Measurements from ENCODE around the gene RBM14. TPM values are rescaled to one million over a fixed set of nuclear protein-coding genes. Genes with fewer than 3 reads are reported as not detected.

The RBM14 gene
- polyA plus RNA-seq, 1 experiment = 21.4 TPM

- ChIA-PET CTCF (no interaction called here), POLR2A (no interaction called here)
- peaks cover 3% of the 10 kb centered on the region; the same call in 1 of the 2 replicates for H3K9me3 ChIP-seq (ENCODE audit: control insufficient read depth, insufficient read depth, low read length)
- no peak for DNase-seq (ENCODE audit: low read depth, low spot score)
- H3K27ac ChIP-seq (ENCODE audit: low read depth, low read length) = no peak overlapping the region
- H3K27me3 ChIP-seq (ENCODE audit: control insufficient read depth, insufficient read depth, low read length) = no peaks in the 10 kb centered on the region
- TF ChIP-seq, protein P1, sequence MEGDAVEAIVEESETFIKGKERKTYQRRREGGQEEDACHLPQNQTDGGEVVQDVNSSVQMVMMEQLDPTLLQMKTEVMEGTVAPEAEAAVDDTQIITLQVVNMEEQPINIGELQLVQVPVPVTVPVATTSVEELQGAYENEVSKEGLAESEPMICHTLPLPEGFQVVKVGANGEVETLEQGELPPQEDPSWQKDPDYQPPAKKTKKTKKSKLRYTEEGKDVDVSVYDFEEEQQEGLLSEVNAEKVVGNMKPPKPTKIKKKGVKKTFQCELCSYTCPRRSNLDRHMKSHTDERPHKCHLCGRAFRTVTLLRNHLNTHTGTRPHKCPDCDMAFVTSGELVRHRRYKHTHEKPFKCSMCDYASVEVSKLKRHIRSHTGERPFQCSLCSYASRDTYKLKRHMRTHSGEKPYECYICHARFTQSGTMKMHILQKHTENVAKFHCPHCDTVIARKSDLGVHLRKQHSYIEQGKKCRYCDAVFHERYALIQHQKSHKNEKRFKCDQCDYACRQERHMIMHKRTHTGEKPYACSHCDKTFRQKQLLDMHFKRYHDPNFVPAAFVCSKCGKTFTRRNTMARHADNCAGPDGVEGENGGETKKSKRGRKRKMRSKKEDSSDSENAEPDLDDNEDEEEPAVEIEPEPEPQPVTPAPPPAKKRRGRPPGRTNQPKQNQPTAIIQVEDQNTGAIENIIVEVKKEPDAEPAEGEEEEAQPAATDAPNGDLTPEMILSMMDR (IDR thresholded peaks at IDR 0.05; ENCODE audit: low read depth, low read length) = no peak
- peak overlapping the region; percentile 98 for H3K4me3 ChIP-seq (ENCODE audit: low read depth, low read length)
Measured at GRCh38 chr11:66641834-66642233, 25.4 kb downstream of the RBM14 start.

DNA sequence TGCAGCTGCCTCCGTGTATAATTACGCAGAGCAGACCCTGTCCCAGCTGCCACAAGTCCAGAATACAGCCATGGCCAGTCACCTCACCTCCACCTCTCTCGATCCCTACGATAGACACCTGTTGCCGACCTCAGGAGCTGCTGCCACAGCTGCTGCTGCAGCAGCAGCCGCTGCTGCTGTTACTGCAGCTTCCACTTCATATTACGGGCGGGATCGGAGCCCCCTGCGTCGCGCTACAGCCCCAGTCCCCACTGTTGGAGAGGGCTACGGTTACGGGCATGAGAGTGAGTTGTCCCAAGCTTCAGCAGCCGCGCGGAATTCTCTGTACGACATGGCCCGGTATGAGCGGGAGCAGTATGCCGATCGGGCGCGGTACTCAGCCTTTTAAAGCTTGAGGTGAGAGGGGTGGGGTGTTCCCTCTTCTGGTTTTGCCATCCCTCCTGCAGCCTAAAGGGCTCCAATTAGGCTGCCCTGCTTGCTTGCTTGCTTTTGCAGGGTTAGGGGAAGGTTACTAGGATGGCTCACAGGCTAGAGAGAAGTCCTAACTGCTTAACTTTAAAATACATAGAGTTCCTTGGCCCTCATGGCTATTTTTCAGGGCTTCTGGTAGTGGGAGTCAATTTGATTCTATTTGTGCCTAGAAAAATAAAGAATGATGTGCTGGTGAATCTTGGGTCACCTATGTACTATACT lies 27.5 kb downstream of the RBM14 start:
- Histone ChIP-seq H3K27ac (ENCODE audit: low read depth, low read length) (no peak overlapping the region), H3K4me3 (ENCODE audit: low read depth, low read length) (no peak overlapping the region), H3K9me3 (ENCODE audit: control insufficient read depth, insufficient read depth, low read length) (peaks cover 3% of the 10 kb centered on the region; the same call in 1 of the 2 replicates), H3K27me3 (ENCODE audit: control insufficient read depth, insufficient read depth, low read length) (no peaks in the 10 kb centered on the region)
- TF ChIP-seq, protein P1 (IDR thresholded peaks at IDR 0.05; ENCODE audit: low read depth, low read length) = no peak
- ChIA-PET CTCF (no interaction called here), POLR2A (no interaction called here)
- no peak for DNase-seq (ENCODE audit: low read depth, low spot score)

GRCh38 chr11:66646828-66647227 lies 30.4 kb downstream of the RBM14 start:
- POLR2A ChIA-PET = interaction anchor here (1.1 to 1.4 kb wide), 2 partner anchors 9 to 24 kb away, joined by 4 read pairs; partner anchors contain the start of gene RBM4

DNA sequence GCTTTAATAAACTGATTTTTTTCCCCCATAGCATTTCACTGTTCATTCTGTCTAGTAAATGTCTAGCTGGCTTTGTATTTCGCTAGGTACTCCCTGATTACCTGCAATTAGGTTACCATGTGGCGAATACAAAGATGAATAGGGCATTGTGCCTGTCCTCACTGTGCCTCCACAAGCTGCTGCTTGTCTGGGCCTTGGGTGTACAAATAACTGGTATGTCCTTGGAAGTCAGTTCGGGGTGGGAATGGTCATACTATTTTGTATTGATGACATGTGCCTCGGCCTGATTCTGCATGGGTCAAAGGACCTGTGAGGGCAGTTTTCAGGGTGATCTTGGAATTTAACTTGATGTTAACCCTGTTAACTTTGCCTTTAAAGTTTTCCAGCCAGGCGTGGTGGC lies 33.5 kb downstream of the RBM14 start:
- TF ChIP-seq, protein P1 (IDR thresholded peaks at IDR 0.05; ENCODE audit: low read depth, low read length) = no peak
- no peak overlapping the region for H3K4me3 ChIP-seq (ENCODE audit: low read depth, low read length)
- DNase-seq (ENCODE audit: low read depth, low spot score) = no peak
- no peaks in the 10 kb centered on the region for H3K27me3 ChIP-seq (ENCODE audit: control insufficient read depth, insufficient read depth, low read length)
- POLR2A ChIA-PET = interaction anchor here (1.4 kb wide), 1 partner anchor 12 kb away, joined by 5 read pairs; the partner anchor contains the start of gene RBM4
- H3K9me3 ChIP-seq (ENCODE audit: control insufficient read depth, insufficient read depth, low read length) = no peaks in the 10 kb centered on the region
- no peak overlapping the region for H3K27ac ChIP-seq (ENCODE audit: low read depth, low read length)
- CTCF ChIA-PET = no interaction called here

More at GRCh38 chr11:66646828-66647227, 30.4 kb downstream of the RBM14 start:
- no peak for DNase-seq (ENCODE audit: low read depth, low spot score)
- Histone ChIP-seq H3K4me3 (ENCODE audit: low read depth, low read length) (no peak overlapping the region), H3K27ac (ENCODE audit: low read depth, low read length) (no peak overlapping the region), H3K27me3 (ENCODE audit: control insufficient read depth, insufficient read depth, low read length) (no peaks in the 10 kb centered on the region), H3K9me3 (ENCODE audit: control insufficient read depth, insufficient read depth, low read length) (peaks cover 3% of the 10 kb centered on the region; the same call in 1 of the 2 replicates)
- CTCF ChIA-PET = no interaction called here
- TF ChIP-seq, protein P1 (IDR thresholded peaks at IDR 0.05; ENCODE audit: low read depth, low read length) = no peak

DNA sequence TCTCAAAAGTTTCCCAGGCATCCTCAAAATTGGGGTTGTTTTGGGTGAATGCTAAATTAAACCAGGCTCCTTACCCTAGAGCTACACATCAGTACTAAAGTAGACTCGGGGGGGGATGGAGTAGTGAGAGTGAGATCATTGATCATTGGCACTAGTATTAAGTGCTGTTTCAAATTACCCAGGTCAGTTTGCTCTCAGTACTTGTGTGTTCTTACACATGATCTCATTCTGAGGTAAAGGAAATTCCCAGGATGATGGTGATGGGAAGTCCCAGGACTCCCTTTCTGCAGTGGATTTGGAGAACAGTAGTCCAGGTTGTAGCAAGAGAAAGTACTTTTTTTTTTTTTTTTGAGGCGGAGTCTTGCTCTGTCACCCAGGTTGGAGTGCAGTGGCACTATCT lies 34.6 kb downstream of the RBM14 start:
- TF ChIP-seq, protein P1 (IDR thresholded peaks at IDR 0.05; ENCODE audit: low read depth, low read length) = no peak
- DNase-seq (ENCODE audit: low read depth, low spot score) = no peak
- no peaks in the 10 kb centered on the region for H3K27me3 ChIP-seq (ENCODE audit: control insufficient read depth, insufficient read depth, low read length)
- ChIA-PET CTCF (no interaction called here), POLR2A (interaction anchor here (0.6 to 0.7 kb wide), 2 partner anchors 61 to 82 kb away, joined by 3 read pairs; no protein-coding TSS in a partner anchor)
- no peak overlapping the region for H3K27ac ChIP-seq (ENCODE audit: low read depth, low read length)
- H3K9me3 ChIP-seq (ENCODE audit: control insufficient read depth, insufficient read depth, low read length) = no peaks in the 10 kb centered on the region
- no peak overlapping the region for H3K4me3 ChIP-seq (ENCODE audit: low read depth, low read length)
